ENCODE measurements around the gene TTC1. TPM values are rescaled to one million over a fixed set of nuclear protein-coding genes. Genes with fewer than 3 reads are reported as not detected.
"Not testable (repeated sequence)": the region's sequence is repeated elsewhere in the genome, so short reads cannot be mapped to it uniquely, and the experiment has no call there.

TTC1 gene
- polyA plus RNA-seq, 1 of the 3 experiments (the other 2 are of a cell fraction), result 37.0 TPM

GRCh38 chr5:160009591-160009989, 651 bp downstream of the TTC1 start:
- 2% methylated on average over 9 of the region's 11 CpGs for WGBS (ENCODE audit: low lambda C conversion rate)
- peak overlapping the region; percentile 67 to 77; a peak in 1 of 4 replicates for H3K27ac ChIP-seq (ENCODE audit: low read depth in 2 of 2, low read length in 1 of 2)
- POLR2A ChIA-PET, result interaction anchor here (1.0 kb wide), 2 partner anchors 391 to 405 kb away, joined by 3 read pairs; no protein-coding TSS in a partner anchor

GRCh38 chr5:160011471-160011870, 2.5 kb downstream of the TTC1 start:
- Histone ChIP-seq H3K9me3 (no peaks in the 10 kb centered on the region), H4K20me1 (ENCODE audit: insufficient read depth) (peaks cover 3% of the 10 kb centered on the region; the same call in 1 of the 2 replicates), H3K4me2 (peak overlapping the region; percentile 97), H2AFZ (ENCODE audit: low read depth) (no peak overlapping the region), H3K36me3 (replicated peaks in 1 of 2; ENCODE audit: control insufficient read depth in 1 of 2, insufficient read depth in 2 of 2, low read length in 1 of 2) (peaks cover 29 to 47% of the 10 kb centered on the region in 2 experiments), H3F3A (replicated peaks; ENCODE audit: insufficient read depth) (no peaks in the 10 kb centered on the region), H3K4me3 (ENCODE audit: low read depth in 2 of 2, low read length in 1 of 2) (no peak overlapping the region), H3K27ac (ENCODE audit: low read depth in 2 of 2, low read length in 1 of 2) (no peak overlapping the region), H3K9me2 (no peaks in the 10 kb centered on the region), H3K4me1 (ENCODE audit: control insufficient read depth in 1 of 2, insufficient read depth in 2 of 2, low read depth in 1 of 2, low read length in 1 of 2) (peaks cover 9 to 15% of the 10 kb centered on the region in 2 experiments; a peak in 3 of 4 replicates), H3K9ac (peak overlapping the region; percentile 69; the same call in 1 of the 2 replicates), H3K79me2 (ENCODE audit: insufficient read depth) (peaks cover 72% of the 10 kb centered on the region), H3K27me3 (ENCODE audit: insufficient read depth) (no peaks in the 10 kb centered on the region)
- no peak for DNase-seq
- CTCF ChIA-PET, result interaction anchor here (0.9 to 1.5 kb wide), 2 partner anchors 11 to 380 kb away, joined by 3 to 5 read pairs; no protein-coding TSS in a partner anchor
- POLR2A ChIA-PET, result no interaction called here
- no peak for TF ChIP-seq MXI1 (IDR thresholded peaks at IDR 0.05; ENCODE audit: low read depth, low read length)
- no peak for TF ChIP-seq USF1 (IDR thresholded peaks at IDR 0.05; ENCODE audit: borderline replicate concordance, low read depth)
- no peak for TF ChIP-seq GABPA (IDR thresholded peaks at IDR 0.05; ENCODE audit: low read depth)
- no peak for TF ChIP-seq EP300 (IDR thresholded peaks at IDR 0.05; ENCODE audit: borderline replicate concordance in 1 of 2, low read depth in 1 of 2, low read length in 1 of 2)
- TF ChIP-seq PBX3 (IDR thresholded peaks at IDR 0.05), result no peak
- TF ChIP-seq SIN3A (IDR thresholded peaks at IDR 0.05; ENCODE audit: borderline replicate concordance, low read depth, low read length), result no peak

More at GRCh38 chr5:160009591-160009989, 651 bp downstream of the TTC1 start:
- peak overlapping the region; percentile 83 to 94 for H3K4me3 ChIP-seq (ENCODE audit: low read depth in 2 of 2, low read length in 1 of 2)
- H3K79me2 ChIP-seq (ENCODE audit: insufficient read depth), result peaks cover 56% of the 10 kb centered on the region
- peak overlapping the region; percentile 99 for H2AFZ ChIP-seq (ENCODE audit: low read depth)
- no peaks in the 10 kb centered on the region for H3K9me2 ChIP-seq
- no peaks in the 10 kb centered on the region for H3K9me3 ChIP-seq
- H3K4me1 ChIP-seq (ENCODE audit: control insufficient read depth in 1 of 2, insufficient read depth in 2 of 2, low read depth in 1 of 2, low read length in 1 of 2), result peaks cover 9 to 15% of the 10 kb centered on the region in 2 experiments; a peak in 3 of 4 replicates
- H3K27me3 ChIP-seq (ENCODE audit: insufficient read depth), result no peaks in the 10 kb centered on the region
- CTCF ChIA-PET, result interaction anchor here (1.0 to 3.1 kb wide), 6 partner anchors 12 to 430 kb away, joined by 3 to 19 read pairs (median 4); no protein-coding TSS in a partner anchor
- H3K36me3 ChIP-seq (replicated peaks in 1 of 2; ENCODE audit: control insufficient read depth in 1 of 2, insufficient read depth in 2 of 2, low read length in 1 of 2), result peaks cover 24 to 36% of the 10 kb centered on the region in 2 experiments
- TF ChIP-seq IRF3 (IDR thresholded peaks at IDR 0.05; ENCODE audit: low read depth, low read length) (no peak), NFIC (IDR thresholded peaks at IDR 0.05; ENCODE audit: borderline replicate concordance) (no peak), GATA2 (CRISPR knock-in tag; IDR thresholded peaks at IDR 0.05) (no peak), MEF2A (IDR thresholded peaks at IDR 0.05; ENCODE audit: borderline replicate concordance, low read depth) (no peak), RXRA (IDR thresholded peaks at IDR 0.05; ENCODE audit: borderline replicate concordance, low read depth) (no peak), TEAD4 (IDR thresholded peaks at IDR 0.05; ENCODE audit: borderline replicate concordance, insufficient read depth) (no peak), RFX5 (IDR thresholded peaks at IDR 0.05; ENCODE audit: low read length) (no peak), JUND (IDR thresholded peaks at IDR 0.05) (no peak), TCF12 (IDR thresholded peaks at IDR 0.05) (no peak), SIN3A (IDR thresholded peaks at IDR 0.05; ENCODE audit: borderline replicate concordance, low read depth, low read length) (no peak), CHD2 (IDR thresholded peaks at IDR 0.05; ENCODE audit: low read length, partially characterized antibody) (no peak), ELF1 (IDR thresholded peaks at IDR 0.05) (no peak), USF1 (IDR thresholded peaks at IDR 0.05; ENCODE audit: borderline replicate concordance, low read depth) (no peak), FOXJ3 (CRISPR knock-in tag; IDR thresholded peaks at IDR 0.05) (no peak), SMC3 (IDR thresholded peaks at IDR 0.05; ENCODE audit: low read depth, low read length) (no peak)
- peak overlapping the region; percentile 69 for H3K9ac ChIP-seq
- no peaks in the 10 kb centered on the region for H3F3A ChIP-seq (replicated peaks; ENCODE audit: insufficient read depth)
- H4K20me1 ChIP-seq (ENCODE audit: insufficient read depth), result peaks cover 3% of the 10 kb centered on the region; the same call in 1 of the 2 replicates
- peak; percentile 15 for DNase-seq
- peak overlapping the region; percentile 97 for H3K4me2 ChIP-seq

GRCh38 chr5:160014197-160014596, 5.3 kb downstream of the TTC1 start:
- POLR2A ChIA-PET; H4K20me1 ChIP-seq (ENCODE audit: insufficient read depth); H3K9me2 ChIP-seq; H3K4me3 ChIP-seq (ENCODE audit: low read depth in 2 of 2, low read length in 1 of 2); H3K27me3 ChIP-seq (ENCODE audit: insufficient read depth); H3K4me2 ChIP-seq; H2AFZ ChIP-seq (ENCODE audit: low read depth); H3K9ac ChIP-seq; H3F3A ChIP-seq (replicated peaks; ENCODE audit: insufficient read depth); H3K27ac ChIP-seq (ENCODE audit: low read depth in 2 of 2, low read length in 1 of 2); DNase-seq; H3K9me3 ChIP-seq: not testable (repeated sequence)
- peaks cover 40 to 54% of the 10 kb centered on the region in 2 experiments for H3K36me3 ChIP-seq (replicated peaks in 1 of 2; ENCODE audit: control insufficient read depth in 1 of 2, insufficient read depth in 2 of 2, low read length in 1 of 2)
- WGBS (ENCODE audit: low lambda C conversion rate), result 96% methylated on average over 6 of the region's 6 CpGs
- peaks cover 9 to 15% of the 10 kb centered on the region in 2 experiments; a peak in 3 of 4 replicates for H3K4me1 ChIP-seq (ENCODE audit: control insufficient read depth in 1 of 2, insufficient read depth in 2 of 2, low read depth in 1 of 2, low read length in 1 of 2)
- CTCF ChIA-PET, result interaction anchor here (1.7 kb wide), 1 partner anchor 8 kb away, joined by 9 read pairs; no protein-coding TSS in a partner anchor
- peaks cover 70% of the 10 kb centered on the region for H3K79me2 ChIP-seq (ENCODE audit: insufficient read depth)

All from SK-N-SH (cell line).